HepG2 (cell line): ENCODE data around the gene SBK1. TPM values are rescaled to one million over a fixed set of nuclear protein-coding genes. Genes with fewer than 3 reads are reported as not detected.

Experiments used
- ATAC-seq: fragments of 200-7000 bp; cut with Tn5 transposase; 3 replicates; pipeline ENCODE4 v1.9.1; 2020; ENCODE audit warnings: mild to moderate bottlenecking, moderate library complexity
- BruUV-seq: library from RNA; stranded (reverse); fragments of 400-500 nt; replicated peaks from 2 replicates; lab custom pipeline; 2021; lab: Mats Ljungman, UMichigan
- CTCF ChIA-PET: fragments of 300-600 bp; formaldehyde crosslinking; extraction: SDS; loops from one replicate; lab custom pipeline; 2021; ENCODE audit warnings: low total read pairs, inconsistent platforms, low intra/inter-chr PET ratio; lab: Yijun Ruan, JAX
- POLR2A ChIA-PET: fragments of 350-600 bp; sonication (Branson Sonifier 250); formaldehyde crosslinking; loops from one replicate; lab custom pipeline; 2020; ENCODE audit warnings: antibody characterized with exemption, inconsistent platforms; lab: Yijun Ruan, JAX
- DNase-seq: peaks from one replicate; pipeline ENCODE4 v3.0.0-alpha.2; 2015; ENCODE audit warnings: low spot score
- FAIRE-seq: peaks from 3 replicates; lab custom pipeline; 2011; peaks lifted over from hg19 to GRCh38; lab: Jason Lieb, UNC
- H2AFZ ChIP-seq: one replicate; pipeline ENCODE4 v1.6.1; 2011; ENCODE audit warnings: low read length, inconsistent platforms
- H3K27ac ChIP-seq: fragments of 300-600 bp; 3 replicates; pipeline ENCODE4 v1.8.0; 2011; ENCODE audit warnings: mixed run types, mild to moderate bottlenecking, mixed read lengths, low read length, inconsistent platforms; ENCODE audit not compliant: insufficient read depth; ENCODE audit errors: extremely low read length
- H3K27me3 ChIP-seq, 2 experiments: fragments of 200-600 bp in 1 of 2; 2 replicates in 1 of 2; 3 replicates in 1 of 2; pipeline versions ENCODE4 v1.6.0 to v1.8.0; 2011; ENCODE audit warnings: low read length in 2 of 2, mild to moderate bottlenecking in 2 of 2, moderate library complexity in 2 of 2, inconsistent platforms in 1 of 2; ENCODE audit not compliant: insufficient read depth in 2 of 2, control insufficient read depth in 1 of 2
- H3K36me3 ChIP-seq, 2 experiments: fragments of 200-600 bp in 1 of 2; replicated peaks in 1 of 2; 2 replicates in 1 of 2; 3 replicates in 1 of 2; pipeline versions ENCODE4 v1.5.1 to v1.8.0; 2011; ENCODE audit warnings: low read length in 2 of 2, inconsistent platforms in 1 of 2; ENCODE audit not compliant: insufficient read depth in 2 of 2, control insufficient read depth in 1 of 2
- H3K4me1 ChIP-seq: 2 replicates; pipeline ENCODE4 v1.5.1; 2012; ENCODE audit warnings: low read length, inconsistent platforms; ENCODE audit not compliant: insufficient read depth
- H3K4me2 ChIP-seq: 2 replicates; pipeline ENCODE4 v1.6.0; 2011; ENCODE audit warnings: low read depth, low read length, inconsistent platforms
- H3K4me3 ChIP-seq, 3 experiments: fragments of 200-600 bp in 1 of 3; sonication (generic), shearing (Covaris generic) in 1 of 3; replicated peaks in 1 of 3; 2 replicates each; pipeline ENCODE4 v1.5.1; 2011 to 2016; ENCODE audit warnings: low read length in 3 of 3, inconsistent platforms in 2 of 3, low read depth in 2 of 3, mild to moderate bottlenecking in 2 of 3, control low read depth in 1 of 3, mixed read lengths in 1 of 3; ENCODE audit not compliant: insufficient read depth in 1 of 3
- H3K79me2 ChIP-seq: one replicate; pipeline ENCODE4 v1.6.1; 2011; ENCODE audit warnings: low read length, inconsistent platforms; ENCODE audit not compliant: insufficient read depth
- H3K9ac ChIP-seq: 2 replicates; pipeline ENCODE4 v1.6.0; 2011; ENCODE audit warnings: mild to moderate bottlenecking, low read depth, low read length, inconsistent platforms; ENCODE audit not compliant: insufficient read depth
- H3K9me3 ChIP-seq: 2 replicates; pipeline ENCODE4 v1.5.1; 2012; ENCODE audit warnings: mild to moderate bottlenecking, low read length
- H4K20me1 ChIP-seq: 2 replicates; pipeline ENCODE4 v1.6.0; 2011; ENCODE audit warnings: inconsistent platforms, mild to moderate bottlenecking, low read length, moderate library complexity; ENCODE audit not compliant: insufficient read depth
- ATAD3A ChIP-seq: sonication (generic); formaldehyde crosslinking; IDR thresholded peaks from 2 replicates; pipeline ENCODE4 v1.4.0; 2020; ENCODE audit warnings: missing genetic modification reagents
- CENPX ChIP-seq: sonication (generic); formaldehyde crosslinking; IDR thresholded peaks from 2 replicates; pipeline ENCODE4 v1.9.0; 2021; ENCODE audit warnings: mild to moderate bottlenecking, missing genetic modification reagents, moderate library complexity
- CHCHD3 ChIP-seq: sonication (generic); formaldehyde crosslinking; IDR thresholded peaks from 2 replicates; pipeline ENCODE4 v1.8.0; 2022; ENCODE audit warnings: mild to moderate bottlenecking, missing genetic modification reagents, moderate library complexity
- EEA1 ChIP-seq: sonication (generic); formaldehyde crosslinking; IDR thresholded peaks from 2 replicates; pipeline ENCODE4 v1.5.1; 2020; ENCODE audit warnings: mild to moderate bottlenecking, missing genetic modification reagents, borderline replicate concordance
- EED ChIP-seq: sonication (generic); formaldehyde crosslinking; IDR thresholded peaks from 2 replicates; pipeline ENCODE4 v1.5.0; 2020; ENCODE audit warnings: mild to moderate bottlenecking, missing genetic modification reagents
- ETV6 ChIP-seq: sonication (generic); formaldehyde crosslinking; conservative IDR thresholded peaks from 2 replicates; pipeline ENCODE4 v1.4.0; 2020; ENCODE audit warnings: missing genetic modification reagents
- HIVEP1 ChIP-seq: sonication (generic); formaldehyde crosslinking; IDR thresholded peaks from 2 replicates; pipeline ENCODE4 v1.4.0; 2020; ENCODE audit warnings: mild to moderate bottlenecking, missing genetic modification reagents
- NFKB2 ChIP-seq: sonication (generic); formaldehyde crosslinking; IDR thresholded peaks from 2 replicates; pipeline ENCODE4 v1.4.0; 2020; ENCODE audit warnings: missing genetic modification reagents, borderline replicate concordance
- SAFB2 ChIP-seq: sonication (generic); formaldehyde crosslinking; IDR thresholded peaks from 2 replicates; pipeline ENCODE4 v1.5.1; 2020; ENCODE audit warnings: missing genetic modification reagents, low read depth, mild to moderate bottlenecking, borderline replicate concordance
- SMAD1 ChIP-seq: sonication (generic); formaldehyde crosslinking; IDR thresholded peaks from 2 replicates; pipeline ENCODE4 v1.4.0; 2020; ENCODE audit warnings: missing genetic modification reagents, low read depth, mild to moderate bottlenecking, borderline replicate concordance
- SRSF4 ChIP-seq: fragments of 200-400 bp; formaldehyde crosslinking; IDR thresholded peaks from one replicate; pipeline ENCODE4 v1.6.1; 2018; ENCODE audit warnings: mild to moderate bottlenecking, low read depth, low read length, moderate library complexity; ENCODE audit not compliant: poor library complexity, severe bottlenecking
- SSRP1 ChIP-seq: IDR thresholded peaks from 2 replicates; pipeline ENCODE4 v1.6.1; 2016; ENCODE audit warnings: control low read depth
- TAF15 ChIP-seq: fragments of 200-400 bp; formaldehyde crosslinking; IDR thresholded peaks from one replicate; pipeline ENCODE4 v1.6.1; 2018; ENCODE audit warnings: mild to moderate bottlenecking, low read depth, low read length; ENCODE audit not compliant: poor library complexity, severe bottlenecking
- ZBTB21 ChIP-seq: sonication (generic); formaldehyde crosslinking; IDR thresholded peaks from 2 replicates; pipeline ENCODE4 v1.4.0; 2020; ENCODE audit warnings: missing genetic modification reagents
- ZFY ChIP-seq: sonication (generic); formaldehyde crosslinking; IDR thresholded peaks from 2 replicates; pipeline ENCODE4 v1.4.0; 2020; ENCODE audit warnings: missing genetic modification reagents
- ZNF660 ChIP-seq: sonication (generic); formaldehyde crosslinking; IDR thresholded peaks from 2 replicates; pipeline ENCODE4 v1.5.1; 2020; ENCODE audit warnings: mild to moderate bottlenecking, low read depth, missing genetic modification reagents, borderline replicate concordance
- ZNF790 ChIP-seq: sonication (generic); formaldehyde crosslinking; IDR thresholded peaks from 2 replicates; pipeline ENCODE4 v1.8.0; 2022; ENCODE audit warnings: missing genetic modification reagents, mild to moderate bottlenecking, borderline replicate concordance
- ZNF841 ChIP-seq: sonication (generic); formaldehyde crosslinking; IDR thresholded peaks from 2 replicates; pipeline ENCODE4 v1.8.1; 2023; ENCODE audit warnings: missing genetic modification reagents, borderline replicate concordance
- WGBS: methylation state at CpG from one replicate; pipeline ENCODE4 v1.1.6; 2017; ENCODE audit warnings: low lambda C conversion rate; 5-methylcytosine and 5-hydroxymethylcytosine counted together
- in situ Hi-C: cut with HindIII; loops from 2 replicates; pipeline ENCODE4 v1.10.0; 2017; ENCODE audit warnings: low pct_unique_long_range_greater_than_20kb; ENCODE audit not compliant: extremely low pct_ligation_motif_present
- intact Hi-C: fragments of 100-400 bp; cut with micrococcal nuclease; formaldehyde crosslinking; loops from one replicate; pipeline ENCODE4 v1.10.0; 2022; ENCODE audit not compliant: unreplicated experiment
- polyA plus RNA-seq, 8 experiments: library from polyadenylated mRNA; depleted of rRNA in 3 of 8; stranded (reverse) in 7 of 8; unstranded in 1 of 8; fragments of >200 nt; fragmentation: Illumina TruSeq in 4 of 8; extraction: Trizol in 4 of 8; gene quantifications; 2 replicates each; pipeline versions ENCODE4 v1.2.1 to v1.2.3, GENCODE V29; 2011 to 2016; ENCODE audit warnings: low read depth in 4 of 8, missing spikeins in 1 of 8, mixed read lengths in 1 of 8; ENCODE audit not compliant: insufficient read depth in 1 of 8
- total RNA-seq, 5 experiments: library from RNA; depleted of rRNA; stranded (reverse); fragments of >200 nt; fragmentation: Illumina TruSeq; extraction: Trizol; gene quantifications; 2 replicates each; pipeline ENCODE4 v1.2.3, GENCODE V29; 2016; ENCODE audit warnings: low read depth in 1 of 5
- TF ChIP-seq, protein P1 (sequence below): sonication (generic); formaldehyde crosslinking; IDR thresholded peaks from 2 replicates; pipeline ENCODE4 v1.5.0; 2020; ENCODE audit warnings: missing genetic modification reagents
- TF ChIP-seq, protein P2 (sequence below): sonication (generic); formaldehyde crosslinking; IDR thresholded peaks from 2 replicates; pipeline ENCODE4 v1.8.0; 2023; ENCODE audit warnings: mild to moderate bottlenecking, missing genetic modification reagents
- TF ChIP-seq, protein P3 (sequence below): sonication (generic); formaldehyde crosslinking; IDR thresholded peaks from 2 replicates; pipeline ENCODE4 v1.4.0; 2020; ENCODE audit warnings: missing genetic modification reagents

SBK1 gene
- total and polyA plus RNA-seq, 2 of the 13 experiments (the other 11 are each of a cell fraction or from before 2014, with no cell fraction given): 0.15 to 0.17 TPM

DNA sequence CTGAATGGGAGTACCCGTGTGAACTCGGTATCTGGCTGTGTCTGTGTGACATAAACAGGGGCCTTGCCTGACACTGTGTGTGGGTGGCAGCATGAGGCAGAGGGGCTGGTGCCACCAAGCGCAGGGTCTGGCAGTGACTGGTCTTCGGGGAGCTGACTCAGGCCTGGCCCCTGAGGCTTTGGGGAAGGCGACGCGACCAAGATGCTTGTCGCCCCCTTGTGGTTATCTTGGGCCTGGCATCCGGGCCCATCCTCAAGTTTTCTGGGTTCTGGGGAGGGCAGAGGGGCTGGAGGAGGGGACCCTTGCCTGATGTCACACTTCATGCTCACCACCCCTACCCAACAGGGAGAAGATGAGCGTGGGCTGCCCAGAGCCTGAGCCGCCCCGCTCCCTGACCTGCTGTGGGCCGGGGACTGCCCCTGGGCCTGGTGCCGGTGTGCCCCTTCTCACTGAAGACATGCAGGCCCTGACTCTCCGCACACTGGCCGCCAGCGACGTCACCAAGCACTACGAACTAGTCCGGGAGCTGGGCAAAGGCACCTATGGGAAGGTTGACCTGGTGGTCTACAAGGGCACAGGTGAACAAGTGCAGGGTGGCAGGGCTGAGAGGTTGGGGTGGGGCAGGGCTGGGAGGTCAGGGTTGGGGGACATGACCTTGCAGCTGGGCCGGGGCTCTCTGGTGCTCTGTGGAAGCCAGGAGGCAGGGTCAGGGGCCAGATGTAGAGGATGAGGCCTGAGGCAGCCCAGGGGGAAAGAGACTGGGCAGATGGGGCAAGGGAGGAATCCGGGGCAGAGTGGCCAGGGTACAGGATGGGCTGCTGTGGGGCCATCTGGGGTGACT lies 24.9 kb downstream of the SBK1 start:
- in situ Hi-C loops: loop anchor here (10.0 kb wide), 1 partner anchor 62 kb away; no protein-coding TSS in a partner anchor
- intact Hi-C loops: loop anchor here (1.0 kb wide), 1 partner anchor 40 kb away; no protein-coding TSS in a partner anchor
- ChIA-PET POLR2A (no interaction called here), CTCF (interaction anchor here (1.1 to 4.5 kb wide), 2 partner anchors 37 to 40 kb away, joined by 3 to 91 read pairs; no protein-coding TSS in a partner anchor)
- H3K27ac ChIP-seq: no peak overlapping the region
- no peak overlapping the region for H3K4me2 ChIP-seq
- H3K9me3 ChIP-seq: no peaks in the 10 kb centered on the region
- H3K4me1 ChIP-seq: no peaks in the 10 kb centered on the region
- no peak overlapping the region for H2AFZ ChIP-seq
- H3K27me3 ChIP-seq: peaks cover 2 to 15% of the 10 kb centered on the region in 2 experiments; a peak in 2 of 5 replicates
- no peaks in the 10 kb centered on the region for H3K79me2 ChIP-seq
- BruUV-seq: no TSS peak
- no peaks in the 10 kb centered on the region for H3K36me3 ChIP-seq
- FAIRE-seq (peak; percentile 43), ATAC-seq (peak; percentile 55), DNase-seq (peak; percentile 42)
- H4K20me1 ChIP-seq: no peaks in the 10 kb centered on the region
- no peak overlapping the region for H3K4me3 ChIP-seq
- WGBS: 18% methylated on average over 10 of the region's 22 CpGs
- H3K9ac ChIP-seq: no peak overlapping the region
- no peak for TF ChIP-seq ZNF841 (CRISPR knock-in tag)
- TF ChIP-seq EEA1 (CRISPR knock-in tag): 0 out of 2 replicates have a peak, but pooled peaks have one; percentile 24
- no peak for TF ChIP-seq SAFB2 (CRISPR knock-in tag)
- TF ChIP-seq ZNF790 (CRISPR knock-in tag): no peak
- no peak for TF ChIP-seq ATAD3A (CRISPR knock-in tag)
- TF ChIP-seq SSRP1 (CRISPR knock-in tag): no peak
- TF ChIP-seq ZFY (CRISPR knock-in tag): peak; percentile 43; the same call in 1 of the 2 replicates
- TF ChIP-seq, protein P1, sequence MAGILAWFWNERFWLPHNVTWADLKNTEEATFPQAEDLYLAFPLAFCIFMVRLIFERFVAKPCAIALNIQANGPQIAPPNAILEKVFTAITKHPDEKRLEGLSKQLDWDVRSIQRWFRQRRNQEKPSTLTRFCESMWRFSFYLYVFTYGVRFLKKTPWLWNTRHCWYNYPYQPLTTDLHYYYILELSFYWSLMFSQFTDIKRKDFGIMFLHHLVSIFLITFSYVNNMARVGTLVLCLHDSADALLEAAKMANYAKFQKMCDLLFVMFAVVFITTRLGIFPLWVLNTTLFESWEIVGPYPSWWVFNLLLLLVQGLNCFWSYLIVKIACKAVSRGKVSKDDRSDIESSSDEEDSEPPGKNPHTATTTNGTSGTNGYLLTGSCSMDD (CRISPR knock-in tag): no peak
- TF ChIP-seq CENPX: no peak
- TF ChIP-seq SRSF4: no peak
- TF ChIP-seq, protein P2, sequence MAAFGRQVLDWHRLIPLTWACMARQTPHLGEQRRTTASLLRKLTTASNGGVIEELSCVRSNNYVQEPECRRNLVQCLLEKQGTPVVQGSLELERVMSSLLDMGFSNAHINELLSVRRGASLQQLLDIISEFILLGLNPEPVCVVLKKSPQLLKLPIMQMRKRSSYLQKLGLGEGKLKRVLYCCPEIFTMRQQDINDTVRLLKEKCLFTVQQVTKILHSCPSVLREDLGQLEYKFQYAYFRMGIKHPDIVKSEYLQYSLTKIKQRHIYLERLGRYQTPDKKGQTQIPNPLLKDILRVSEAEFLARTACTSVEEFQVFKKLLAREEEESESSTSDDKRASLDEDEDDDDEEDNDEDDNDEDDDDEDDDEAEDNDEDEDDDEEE (CRISPR knock-in tag): no peak
- TF ChIP-seq HIVEP1: no peak
- TF ChIP-seq NFKB2: peak; percentile 52; the same call in 1 of the 2 replicates
- no peak for TF ChIP-seq TAF15
- TF ChIP-seq, protein P3, sequence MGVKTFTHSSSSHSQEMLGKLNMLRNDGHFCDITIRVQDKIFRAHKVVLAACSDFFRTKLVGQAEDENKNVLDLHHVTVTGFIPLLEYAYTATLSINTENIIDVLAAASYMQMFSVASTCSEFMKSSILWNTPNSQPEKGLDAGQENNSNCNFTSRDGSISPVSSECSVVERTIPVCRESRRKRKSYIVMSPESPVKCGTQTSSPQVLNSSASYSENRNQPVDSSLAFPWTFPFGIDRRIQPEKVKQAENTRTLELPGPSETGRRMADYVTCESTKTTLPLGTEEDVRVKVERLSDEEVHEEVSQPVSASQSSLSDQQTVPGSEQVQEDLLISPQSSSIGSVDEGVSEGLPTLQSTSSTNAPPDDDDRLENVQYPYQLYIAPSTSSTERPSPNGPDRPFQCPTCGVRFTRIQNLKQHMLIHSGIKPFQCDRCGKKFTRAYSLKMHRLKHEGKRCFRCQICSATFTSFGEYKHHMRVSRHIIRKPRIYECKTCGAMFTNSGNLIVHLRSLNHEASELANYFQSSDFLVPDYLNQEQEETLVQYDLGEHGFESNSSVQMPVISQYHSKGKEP (CRISPR knock-in tag): no peak
- TF ChIP-seq ZBTB21 (CRISPR knock-in tag): no peak
- TF ChIP-seq ETV6 (CRISPR knock-in tag): 0 out of 2 replicates have a peak, but pooled peaks have one; percentile 38
- no peak for TF ChIP-seq CHCHD3 (CRISPR knock-in tag)
- TF ChIP-seq ZNF660: no peak
- no peak for TF ChIP-seq EED (CRISPR knock-in tag)
- TF ChIP-seq SMAD1 (CRISPR knock-in tag): no peak
